ENCODE data around the gene SEPTIN10.
"Not testable (repeated sequence)": the region's sequence is repeated elsewhere in the genome, so short reads cannot be mapped to it uniquely, and the experiment has no call there.

SEPTIN10 gene

GRCh38 chr2:109538546-109538945 lies 75.2 kb downstream of the SEPTIN10 start:
- no peak for DNase-seq

- no peak for DNase-seq
Measured at GRCh38 chr2:109537565-109538222, 76.1 kb downstream of the SEPTIN10 start.

GRCh38 chr2:109536556-109536955 lies 77.2 kb downstream of the SEPTIN10 start:
- not testable (repeated sequence) for DNase-seq

DNA sequence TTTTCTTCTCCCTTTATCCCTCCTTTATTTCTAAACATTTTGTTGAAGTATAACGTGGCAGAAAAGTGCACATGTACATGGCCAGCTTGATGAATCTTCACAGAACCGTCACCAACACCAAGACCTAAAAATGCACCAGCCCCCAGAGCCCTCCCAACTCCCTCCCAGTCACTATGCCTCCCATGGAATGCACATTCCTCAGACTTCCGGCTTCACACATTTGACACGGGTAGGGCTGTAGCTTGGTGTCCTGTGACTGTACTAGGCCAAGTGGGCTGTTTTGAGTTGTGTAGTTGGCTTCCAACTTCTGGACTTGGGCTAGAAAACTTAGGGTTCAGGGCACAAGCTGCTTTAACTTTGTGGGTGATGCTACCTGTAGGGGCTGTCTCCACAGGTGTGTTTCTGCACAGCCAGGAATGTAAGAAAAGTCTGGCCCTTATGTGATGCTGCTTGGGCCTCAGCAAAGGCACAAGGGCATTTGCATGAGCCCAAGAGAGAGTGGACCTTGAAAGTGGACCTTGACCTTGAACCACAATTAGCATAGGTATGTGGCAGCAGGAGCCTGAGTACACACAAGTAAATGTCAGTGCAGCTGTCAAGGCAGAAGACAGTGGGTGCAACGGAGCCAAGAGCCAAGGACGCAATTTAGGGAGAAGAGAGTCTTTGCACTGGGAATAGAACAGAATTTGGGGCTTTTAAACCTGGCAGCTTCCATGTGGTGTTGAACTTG lies 78.4 kb downstream of the SEPTIN10 start:
- DNase-seq, result no peak

- DNase-seq, result no peak
Measured at GRCh38 chr2:109533823-109534222, 79.9 kb downstream of the SEPTIN10 start.

DNA sequence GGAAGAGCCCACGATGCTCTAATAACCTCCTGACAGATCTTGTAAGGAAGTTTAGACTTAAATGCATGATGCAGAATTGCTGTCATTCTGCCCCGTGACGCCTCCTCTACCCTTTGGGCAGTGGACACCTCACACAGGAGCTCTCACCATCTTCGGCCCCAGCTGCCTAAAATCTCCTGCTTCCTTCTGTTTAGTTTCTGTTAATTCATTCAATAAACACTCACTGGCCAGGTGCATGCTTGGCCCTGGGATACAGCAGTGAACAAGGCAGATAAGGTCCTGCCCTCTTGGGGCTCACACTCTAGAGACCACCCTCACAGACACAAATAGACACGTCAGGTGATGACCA lies 81.1 kb downstream of the SEPTIN10 start:
- DNase-seq, result no peak

DNA sequence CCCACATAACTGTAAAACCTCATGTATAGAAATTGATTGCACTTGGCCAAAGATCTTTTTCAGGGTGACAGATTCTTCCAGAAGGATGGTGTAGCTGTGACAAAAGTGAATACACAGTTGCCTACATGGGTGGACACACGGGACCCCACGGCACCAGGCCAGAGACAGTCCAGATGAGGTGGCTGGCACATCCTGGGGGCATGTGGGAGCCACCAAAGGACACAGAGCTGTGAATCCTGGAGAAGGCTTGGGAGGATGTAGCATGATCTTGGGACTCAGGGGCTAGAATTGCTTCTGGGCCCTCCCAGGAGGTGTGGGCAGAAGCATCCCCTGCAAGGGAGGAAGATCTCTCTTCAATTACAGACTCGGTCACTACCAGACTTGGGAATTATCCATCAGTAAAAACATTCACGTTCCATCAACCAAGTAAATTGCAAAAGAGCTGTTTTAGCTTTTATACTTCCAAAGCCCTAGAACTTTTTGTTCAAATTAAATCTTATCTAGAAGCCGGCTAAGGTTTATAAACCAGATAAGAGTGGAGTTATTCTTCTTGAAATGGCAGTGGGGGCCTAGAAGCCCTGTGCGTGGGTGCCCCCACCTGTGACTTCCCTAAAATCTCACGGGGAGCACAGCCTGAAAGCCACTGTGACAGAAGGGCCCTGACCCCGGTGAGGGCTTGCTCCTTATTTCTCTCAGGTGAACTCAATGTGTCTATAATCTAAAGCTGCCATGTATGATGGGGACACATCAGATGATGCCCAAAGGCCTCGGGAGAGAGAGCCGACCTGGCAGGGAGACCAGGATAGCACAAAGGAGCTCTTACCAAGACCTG lies 81.7 kb downstream of the SEPTIN10 start:
- DNase-seq, result no peak

DNA sequence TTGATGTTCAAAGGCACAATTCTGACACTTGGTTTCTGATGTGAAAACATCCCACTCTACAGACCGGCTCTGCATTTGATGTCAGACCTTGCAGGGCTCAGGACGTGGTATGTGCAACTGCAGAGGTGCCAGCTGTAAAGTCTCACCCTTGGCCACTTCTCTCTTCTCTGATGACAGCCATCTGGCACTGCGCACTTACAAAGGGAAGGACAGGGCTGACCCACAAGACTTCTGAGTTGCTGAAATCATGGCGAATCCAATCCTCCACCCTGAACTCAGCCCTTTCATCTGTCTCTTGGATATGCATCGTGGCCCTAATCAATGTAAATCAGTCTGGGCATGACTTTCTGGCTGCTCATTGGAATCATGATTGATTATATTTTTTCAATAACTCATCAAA lies 82.5 kb downstream of the SEPTIN10 start:
- DNase-seq, result no peak

GRCh38 chr2:109530712-109531111 lies 83.1 kb downstream of the SEPTIN10 start:
- no peak for DNase-seq

DNA sequence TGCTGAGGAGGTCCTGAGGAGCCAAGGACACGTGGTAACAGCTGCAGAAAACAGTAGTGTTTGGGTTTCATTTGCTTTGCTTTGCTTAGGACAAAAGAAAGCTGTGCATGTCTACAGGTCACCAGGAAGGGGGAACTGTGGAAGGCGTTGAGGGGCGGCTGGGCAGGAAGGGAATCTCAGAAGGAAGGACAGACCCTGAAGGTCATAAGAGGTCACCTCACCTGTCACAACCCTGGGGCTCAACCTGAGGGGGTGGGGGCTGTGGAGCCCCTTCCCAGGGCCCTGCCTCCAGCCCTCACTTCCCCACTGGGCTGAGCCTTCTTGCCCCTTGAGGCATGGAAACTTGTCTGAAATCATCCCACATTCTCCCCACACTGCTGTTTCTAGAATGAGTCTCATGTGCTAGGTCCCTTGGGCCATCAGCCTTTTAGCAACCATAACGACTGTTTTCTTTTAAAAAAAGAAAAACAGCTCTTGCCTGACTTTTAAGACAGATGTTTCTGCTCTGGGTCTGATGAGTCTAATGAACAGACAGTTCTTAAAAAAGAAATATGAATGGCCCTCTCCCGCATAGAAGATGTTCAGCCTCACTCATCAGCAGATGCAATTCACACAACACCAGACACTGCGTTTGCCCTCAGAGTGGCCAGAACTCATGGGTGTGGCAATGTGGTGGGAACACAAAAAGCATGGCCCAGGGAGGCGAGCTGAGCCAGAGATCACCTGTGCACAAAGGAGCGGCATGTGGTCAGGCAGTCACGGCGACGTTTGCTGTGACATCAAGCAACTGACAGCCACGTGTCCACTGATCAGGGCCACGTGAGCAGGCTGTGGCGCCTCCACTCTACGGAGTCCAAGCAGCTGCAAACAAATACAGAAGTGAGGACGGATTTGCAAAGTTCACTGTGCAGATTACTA lies 84.0 kb downstream of the SEPTIN10 start:
- DNase-seq, result no peak

DNA sequence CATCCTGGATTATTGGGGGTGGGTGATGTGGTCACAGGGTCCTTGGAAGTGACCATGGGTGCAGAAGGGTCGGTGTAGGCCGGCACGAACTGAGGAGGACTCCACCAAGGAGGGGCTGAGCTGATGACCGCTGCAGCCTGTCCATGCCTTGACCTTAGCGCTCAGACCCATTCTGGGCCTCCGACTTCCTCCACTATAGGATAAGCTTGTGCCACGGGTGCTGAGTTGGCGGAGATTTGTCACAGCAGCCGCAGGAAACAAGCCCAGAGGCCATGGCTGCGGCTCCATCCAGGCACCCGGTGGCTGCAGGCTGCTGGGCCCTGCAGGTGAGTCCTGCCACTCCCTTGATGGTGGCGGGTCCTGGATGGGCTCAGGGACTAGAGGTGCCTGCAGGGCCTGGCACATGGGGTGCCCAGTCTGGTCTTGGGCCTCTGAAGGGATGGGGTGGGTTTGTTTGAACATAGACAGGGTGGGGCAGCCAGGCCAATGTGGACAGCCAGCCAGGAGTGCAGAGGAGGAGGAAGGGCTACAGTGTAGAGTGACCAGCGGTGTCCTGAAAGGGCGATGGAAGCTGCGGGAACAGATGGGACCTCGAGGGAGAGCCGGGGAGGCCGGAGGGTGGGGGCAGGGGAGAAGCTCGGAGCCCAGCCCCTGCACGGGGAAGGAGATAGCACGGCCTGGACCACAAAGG lies 84.8 kb downstream of the SEPTIN10 start:
- no peak for DNase-seq

DNA sequence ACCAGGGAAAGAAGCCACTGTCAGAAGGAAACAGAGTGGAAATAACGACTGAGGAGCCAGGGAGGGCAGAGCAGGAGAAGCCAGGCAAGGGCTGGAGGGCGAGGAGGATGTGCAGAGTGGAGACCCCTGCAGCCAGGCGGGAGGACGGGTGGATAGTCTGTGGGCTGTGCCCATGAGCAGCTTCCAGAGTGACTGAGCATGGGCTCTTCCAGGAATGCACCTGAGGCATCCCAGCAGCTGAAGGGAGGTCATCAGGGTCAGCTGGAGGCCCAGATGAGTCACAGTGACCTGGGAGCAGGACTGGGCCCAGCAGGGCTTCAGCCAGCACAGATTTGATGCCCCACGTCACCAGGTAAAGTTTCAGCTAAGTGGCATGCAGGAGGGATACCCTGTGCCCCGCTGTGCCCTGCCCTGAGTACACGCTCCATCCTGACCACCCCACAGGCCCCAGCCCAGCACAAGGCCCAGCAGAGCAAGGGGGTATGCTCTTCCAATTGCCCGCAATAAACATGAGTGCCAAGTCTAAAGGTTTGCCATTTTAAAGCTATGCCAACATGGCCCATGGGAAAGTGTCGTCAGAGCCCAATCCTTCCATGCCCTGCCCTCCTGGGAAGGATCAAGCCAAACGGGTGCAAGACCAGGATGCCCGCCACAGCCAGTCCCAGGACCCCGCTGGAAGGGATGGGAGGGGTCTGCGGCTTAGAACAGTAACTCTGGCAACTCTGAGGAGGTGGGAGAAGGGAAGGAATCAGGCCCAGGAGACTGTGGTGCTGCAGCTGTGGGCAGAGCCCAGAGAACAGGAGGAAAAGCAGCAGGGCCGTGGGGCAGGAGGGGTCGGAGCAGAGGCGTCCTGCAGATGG lies 85.7 kb downstream of the SEPTIN10 start:
- no peak for DNase-seq

- no peak for DNase-seq
Measured at GRCh38 chr2:109527079-109527478, 86.7 kb downstream of the SEPTIN10 start.

DNA sequence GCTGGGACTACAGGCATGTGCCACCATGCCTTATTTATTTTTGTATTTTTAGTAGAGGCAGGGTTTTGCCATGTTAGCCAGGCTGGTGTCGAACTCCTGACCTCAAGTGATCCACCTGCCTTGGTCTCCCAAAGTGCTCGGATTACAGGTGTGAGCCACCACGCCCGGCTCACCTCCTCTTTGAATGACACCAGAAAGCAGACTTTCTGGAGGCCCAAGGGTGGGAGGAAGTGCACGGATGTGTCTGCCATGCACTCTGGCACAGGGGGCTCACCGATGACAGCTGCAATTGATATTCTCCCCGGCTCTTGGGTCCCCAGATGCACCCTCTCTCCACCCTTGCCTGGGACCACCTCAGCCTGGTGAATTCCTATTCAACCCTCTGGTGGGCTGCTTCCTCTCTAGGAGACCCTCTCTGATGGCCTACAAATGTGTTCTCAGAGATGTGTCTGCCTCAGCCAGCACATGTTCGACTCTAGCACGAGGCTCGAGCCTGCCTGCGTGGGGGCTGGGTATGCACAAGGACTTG lies 87.3 kb downstream of the SEPTIN10 start:
- no peak for DNase-seq

DNA sequence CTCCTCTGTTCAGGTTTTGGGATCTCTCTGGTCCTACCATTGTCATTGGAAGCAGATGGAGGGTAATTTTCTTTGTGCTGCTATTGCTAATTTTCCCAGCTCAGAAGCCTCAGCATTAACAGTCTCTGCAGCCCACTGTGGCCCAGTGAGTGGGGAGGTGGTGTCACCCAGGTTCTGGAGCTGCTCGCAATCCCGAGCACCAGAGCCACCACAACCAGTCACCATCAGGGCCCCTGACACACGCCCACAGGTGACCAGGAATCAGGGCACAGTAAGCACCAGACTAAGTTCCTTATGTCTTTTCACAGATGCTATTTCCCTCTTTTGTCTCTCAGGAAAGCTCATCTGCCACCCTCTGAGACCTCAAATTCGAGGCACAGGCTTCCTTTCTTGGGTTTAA lies 87.9 kb downstream of the SEPTIN10 start:
- no peak for DNase-seq

DNA sequence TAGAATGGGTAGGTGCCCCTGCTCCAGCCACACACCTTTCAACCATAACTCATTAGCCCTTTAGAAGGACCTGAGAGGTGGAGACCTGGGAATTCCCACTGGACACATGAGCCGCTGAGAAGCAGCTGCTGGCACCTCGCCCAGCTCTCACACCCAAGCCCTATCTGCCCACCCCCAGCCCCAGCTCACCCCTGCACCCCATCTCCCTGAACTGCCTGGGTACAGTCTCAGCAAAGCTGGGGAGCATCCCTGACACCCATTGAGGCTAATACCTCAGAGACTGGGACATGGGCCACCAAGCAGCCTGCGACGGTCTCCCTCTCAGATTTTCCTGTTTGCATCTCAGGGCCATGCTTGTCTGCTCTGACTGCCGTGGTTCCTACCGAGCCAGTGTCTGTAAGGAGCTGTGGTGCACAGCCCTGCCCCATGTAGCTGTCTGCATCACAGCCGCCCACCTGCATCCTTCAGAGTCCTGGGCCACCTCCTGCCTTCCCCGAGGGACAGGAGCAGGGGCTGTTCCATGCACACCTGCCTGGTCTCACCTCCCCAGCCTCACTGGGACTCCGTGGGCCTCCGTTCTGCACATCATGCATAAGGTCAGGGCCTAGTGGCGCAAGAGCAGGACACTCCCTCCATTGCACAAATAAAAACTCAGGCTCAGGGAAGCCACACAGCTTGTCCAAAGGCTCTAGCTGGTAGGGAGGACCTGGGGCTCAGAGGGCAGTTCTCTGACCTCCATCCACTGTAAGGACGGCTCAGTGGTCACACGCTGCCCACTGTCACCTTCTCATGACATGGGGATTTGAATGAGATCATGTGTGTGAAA lies 90.0 kb downstream of the SEPTIN10 start:
- DNase-seq, result no peak

- DNase-seq, result no peak
Measured at GRCh38 chr2:109523121-109523520, 90.6 kb downstream of the SEPTIN10 start.

- DNase-seq, result no peak
Measured at GRCh38 chr2:109522063-109522374, 91.7 kb downstream of the SEPTIN10 start.

DNA sequence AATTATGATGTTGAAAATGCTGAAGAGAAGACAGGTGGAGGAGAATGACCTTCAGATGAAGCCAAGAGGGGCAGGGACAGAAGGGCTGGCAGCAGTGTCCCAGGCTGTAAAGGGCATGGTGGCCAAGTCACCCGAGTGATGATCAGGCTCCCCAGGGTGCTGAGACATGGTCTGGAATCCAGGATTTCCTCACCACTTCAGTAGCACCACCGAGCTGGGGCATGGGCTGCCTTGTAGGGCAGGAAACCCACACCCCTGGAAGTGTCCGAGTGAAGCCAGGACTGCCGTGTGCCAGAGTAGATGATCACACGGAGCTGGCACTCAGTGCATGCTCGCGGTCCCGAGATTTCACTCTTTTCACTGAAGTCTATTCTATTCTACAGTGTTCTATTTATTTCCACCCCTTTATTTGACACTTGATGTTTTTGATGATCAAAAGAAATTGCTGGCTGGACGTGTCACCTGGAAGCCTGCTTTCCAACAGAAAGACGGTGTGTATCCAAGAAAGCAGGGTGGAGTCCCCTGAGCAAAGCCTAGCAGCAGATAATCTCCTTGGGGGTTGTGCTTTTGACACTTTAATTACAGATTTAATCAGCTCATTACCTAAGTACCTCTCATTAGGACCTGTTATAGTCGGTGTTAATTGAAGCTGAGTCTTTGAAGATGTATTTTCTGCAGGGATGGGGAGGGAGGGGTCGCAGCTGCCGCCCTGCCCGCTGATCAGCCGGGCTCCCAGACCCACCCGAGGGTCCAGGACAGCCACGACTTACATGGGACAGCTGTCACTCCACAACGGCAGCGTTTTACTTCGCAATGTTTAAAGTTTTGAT lies 92.3 kb downstream of the SEPTIN10 start:
- no peak for DNase-seq
